Psoas muscle (tissue), 8 donors: ENCODE measurements around the gene FARSB. TPM values are rescaled to one million over a fixed set of nuclear protein-coding genes. Genes with fewer than 3 reads are reported as not detected.
A peak's percentile ranks its signal among the peaks of the same experiment; 100 is the strongest.

Source experiments
- ATAC-seq, 4 donors: fragments of 200-7000 bp; cut with Tn5 transposase; one replicate each; pipeline ENCODE4 v1.9.1; 2020; ENCODE audit warnings: moderate library complexity in 3 of 4, mild to moderate bottlenecking in 2 of 4
- DNase-seq, 2 donors: peaks; one replicate each; pipeline ENCODE4 v3.0.0-alpha.2; 2020
- H3K27ac ChIP-seq: fragments of 200-600 bp; one replicate; pipeline ENCODE4 v1.8.0; 2022
- H3K27me3 ChIP-seq, 3 donors: fragments of 200-600 bp in 1 of 3; one replicate each; pipeline versions ENCODE4 v1.6.1 to v1.8.0; 2013 to 2022; ENCODE audit warnings: low read length in 2 of 3, mild to moderate bottlenecking in 2 of 3, moderate library complexity in 1 of 3; ENCODE audit not compliant: insufficient read depth in 3 of 3
- H3K36me3 ChIP-seq, 2 donors: fragments of 200-600 bp in 1 of 2; one replicate each; pipeline versions ENCODE4 v1.6.1 to v1.8.0; 2013 to 2022; ENCODE audit warnings: low read depth in 1 of 2, mild to moderate bottlenecking in 1 of 2, moderate library complexity in 1 of 2; ENCODE audit not compliant: insufficient read depth in 1 of 2
- H3K4me1 ChIP-seq: fragments of 200-600 bp; one replicate; pipeline ENCODE4 v1.8.0; 2022
- H3K4me3 ChIP-seq: fragments of 200-600 bp; one replicate; pipeline ENCODE4 v1.8.0; 2022; ENCODE audit warnings: mild to moderate bottlenecking
- H3K9me3 ChIP-seq: fragments of 200-600 bp; one replicate; pipeline ENCODE4 v1.8.0; 2022
- CTCF ChIP-seq: fragments of 200-600 bp; IDR thresholded peaks from one replicate; pipeline ENCODE4 v1.8.0; 2022; ENCODE audit warnings: antibody characterized with exemption
- WGBS, 3 donors: extraction: QIAGEN DNeasy Blood & Tissue Kit; methylation state at CpG; one replicate each; pipeline versions ENCODE4 v1.1.6 to v1.1.7; 2013; 5-methylcytosine and 5-hydroxymethylcytosine counted together
- intact Hi-C, 2 donors: fragments of 100-400 bp; cut with DNase I; formaldehyde crosslinking; loops; one replicate each; pipeline versions ENCODE4 v1.11.0 to v1.14.2; 2022
- polyA plus RNA-seq, 3 donors: library from polyadenylated mRNA; stranded (reverse); fragments of 200-250 nt; gene quantifications; one replicate each; pipeline ENCODE4 v1.2.3, GENCODE V29; 2013
- total RNA-seq, 4 donors: library from RNA; stranded (reverse); fragmentation: NEBNext Ultra II Directional in 2 of 4; extraction: Animal tissue kit (Norgen Biotek cat#: 25700) in 2 of 4; gene quantifications; one replicate each; pipeline versions ENCODE4 v1.2.1 to v1.2.4, GENCODE V29; 2021 to 2023
- donor health status: healthy with polysubstance abuse.
- donor health status: DM: no; HTN: no; CAD: no; lungs with moderate emphysema.
- donor health status: Bipolar disorder and iron deficiency.
- donor health status: healthy.
- donor health status: DM: yes; HTN: yes; CAD: no.
- donor health status: DM: no; HTN: no; CAD: no.
- donor health status: DM: no; HTN: no; CAD: no.
- donor health status: DM: yes; HTN: yes; CAD: no.

FARSB gene
- total and polyA plus RNA-seq, 7 donors: 23.2 to 45.3 (median 35.6) TPM

GRCh38 chr2:222673883-222674282, 18.0 kb upstream of the FARSB start:
- no peak for DNase-seq
- no peak for TF ChIP-seq CTCF
- 78 to 84% (median 83%) methylated on average over 5 of the region's 5 CpGs for WGBS, 3 donors
- Histone ChIP-seq H3K36me3 (no peaks in the 10 kb centered on the region), H3K27me3 (no peaks in the 10 kb centered on the region), H3K27ac (no peak overlapping the region), H3K4me3 (no peak overlapping the region), H3K9me3 (no peaks in the 10 kb centered on the region), H3K4me1 (peaks cover 5% of the 10 kb centered on the region)
- intact Hi-C loops: no loop called here
- ATAC-seq: no peak

GRCh38 chr2:222673273-222673672, 17.4 kb upstream of the FARSB start:
- Histone ChIP-seq H3K4me3 (no peak overlapping the region), H3K27me3 (no peaks in the 10 kb centered on the region), H3K36me3 (no peaks in the 10 kb centered on the region), H3K27ac (no peak overlapping the region), H3K9me3 (no peaks in the 10 kb centered on the region), H3K4me1 (peaks cover 5% of the 10 kb centered on the region)
- DNase-seq (no peak), ATAC-seq (no peak)
- intact Hi-C loops: no loop called here
- TF ChIP-seq CTCF: no peak
- WGBS, 3 donors: 80 to 92% (median 82%) methylated on average over 7 of the region's 7 CpGs

- ATAC-seq: peak in 1 of 4 donors; percentile 11
- no peaks in the 10 kb centered on the region for H3K9me3 ChIP-seq
- 10 to 15% (median 10%) methylated on average over 10 of the region's 10 CpGs for WGBS, 3 donors
- peak overlapping the region; percentile 84 for H3K4me3 ChIP-seq
- TF ChIP-seq CTCF: no peak
- no peaks in the 10 kb centered on the region for H3K36me3 ChIP-seq
- no peak overlapping the region for H3K27ac ChIP-seq
- peaks cover 5% of the 10 kb centered on the region for H3K4me1 ChIP-seq
- intact Hi-C loops: no loop called here
- H3K27me3 ChIP-seq: no peaks in the 10 kb centered on the region
- no peak for DNase-seq
Observed at GRCh38 chr2:222672068-222672401, 16.1 kb upstream of the FARSB start.

- TF ChIP-seq CTCF: no peak
- peaks cover 5% of the 10 kb centered on the region for H3K4me1 ChIP-seq
- peak within 1 kb of the TSS; percentile 46 for H3K27ac ChIP-seq
- H3K36me3 ChIP-seq: no peaks in the 10 kb centered on the region
- peak within 1 kb of the TSS; percentile 84 for H3K4me3 ChIP-seq
- no peaks in the 10 kb centered on the region for H3K9me3 ChIP-seq
- WGBS, 3 donors: 2 to 4% (median 2%) methylated on average over 47 to 66 of the region's 66 CpGs
- ATAC-seq: peak; percentile 88 to 96 (median 92)
- intact Hi-C loops: no loop called here
- no peaks in the 10 kb centered on the region for H3K27me3 ChIP-seq
- DNase-seq: peak; percentile 43 to 70
Observed at GRCh38 chr2:222671259-222672067, 15.6 kb upstream of the FARSB start, which contains the start of gene MOGAT1. TSS of gene MOGAT1 (plus strand) at chr2:222671658. CDS start at chr2:222671786, 128 bp downstream.
